Type B pancreatic cell (in vitro differentiated cells): Measurements from ENCODE around the gene QRFP. TPM values are rescaled to one million over a fixed set of nuclear protein-coding genes. Genes with fewer than 3 reads are reported as not detected.
"Not testable (repeated sequence)": the region's sequence is repeated elsewhere in the genome, so short reads cannot be mapped to it uniquely, and the experiment has no call there.

ENCODE experiments used
- DNase-seq: peaks from one replicate; pipeline ENCODE4 v3.0.0; 2021; ENCODE audit warnings: mixed read lengths; ENCODE audit not compliant: unreplicated experiment; ENCODE audit errors: extremely low spot score
- H3K27ac Mint-ChIP-seq: 2 replicates; pipeline ENCODE4 v1.8.0; 2021; ENCODE audit warnings: mild to moderate bottlenecking, mixed read lengths
- H3K27me3 Mint-ChIP-seq: 2 replicates; pipeline ENCODE4 v1.8.0; 2021; ENCODE audit warnings: mixed read lengths
- H3K36me3 Mint-ChIP-seq: 2 replicates; pipeline ENCODE4 v1.8.0; 2021; ENCODE audit warnings: mixed read lengths
- H3K4me1 Mint-ChIP-seq: one replicate; pipeline ENCODE4 v1.8.0; 2021; ENCODE audit warnings: mixed read lengths; ENCODE audit not compliant: unreplicated experiment
- H3K4me3 Mint-ChIP-seq: 2 replicates; pipeline ENCODE4 v1.8.0; 2021; ENCODE audit warnings: mild to moderate bottlenecking, mixed read lengths
- H3K9me3 Mint-ChIP-seq: 2 replicates; pipeline ENCODE4 v1.8.0; 2021; ENCODE audit warnings: mixed read lengths
- CTCF ChIP-seq: fragments of 200-600 bp; sonication (generic); conservative IDR thresholded peaks from 2 replicates; pipeline ENCODE4 v1.5.0; 2021; ENCODE audit warnings: antibody characterized with exemption, mild to moderate bottlenecking
- total RNA-seq: library from RNA; stranded (reverse); gene quantifications from 2 replicates; pipeline ENCODE4 v1.2.1, GENCODE V29; 2021; ENCODE audit warnings: low replicate concordance

QRFP gene
- total RNA-seq, 1 donor from 2014 or later, result not detected

DNA sequence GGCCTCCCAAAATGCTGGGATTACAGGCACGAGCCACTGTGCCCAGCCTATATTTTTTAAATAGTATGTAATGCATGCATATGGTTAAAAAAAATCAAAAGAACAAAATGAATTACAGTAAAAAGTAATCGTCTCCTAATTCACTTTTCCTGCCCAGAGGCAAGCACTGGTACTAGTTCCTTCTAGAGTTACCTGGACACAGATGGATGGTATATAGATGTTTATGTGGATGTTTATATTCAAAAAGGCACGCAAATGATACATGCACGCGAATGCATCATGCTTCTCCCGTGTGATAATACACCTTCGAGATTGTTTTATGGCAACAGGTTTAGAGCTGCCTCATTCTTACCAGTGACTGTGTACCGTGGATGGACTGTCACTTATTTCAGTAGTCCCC is 40.1 kb downstream of the QRFP start:
- peaks cover 31% of the 10 kb centered on the region for H3K4me1 Mint-ChIP-seq

DNA sequence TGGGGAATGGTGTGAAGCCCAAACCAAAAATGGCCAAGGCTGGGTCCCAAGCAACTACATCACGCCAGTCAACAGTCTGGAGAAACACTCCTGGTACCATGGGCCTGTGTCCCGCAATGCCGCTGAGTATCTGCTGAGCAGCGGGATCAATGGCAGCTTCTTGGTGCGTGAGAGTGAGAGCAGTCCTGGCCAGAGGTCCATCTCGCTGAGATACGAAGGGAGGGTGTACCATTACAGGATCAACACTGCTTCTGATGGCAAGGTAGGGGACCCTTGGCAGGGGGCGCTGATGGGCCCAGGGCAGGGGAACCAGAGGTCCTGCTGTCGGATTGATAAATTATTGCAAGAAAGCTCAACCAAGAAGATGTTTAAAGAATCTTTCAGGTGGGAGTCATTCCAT is 41.8 kb downstream of the QRFP start:
- Mint-ChIP-seq H3K9me3 (no peaks in the 10 kb centered on the region), H3K4me1 (peaks cover 20% of the 10 kb centered on the region), H3K36me3 (peaks cover 35% of the 10 kb centered on the region), H3K27ac (no peak overlapping the region), H3K4me3 (no peak overlapping the region), H3K27me3 (no peaks in the 10 kb centered on the region)
- TF ChIP-seq CTCF, result no peak
- no peak for DNase-seq

More for the DNA sequence above, 40.1 kb downstream of the QRFP start:
- Mint-ChIP-seq H3K27ac (no peak overlapping the region), H3K36me3 (peaks cover 36% of the 10 kb centered on the region), H3K27me3 (no peaks in the 10 kb centered on the region), H3K4me3 (no peak overlapping the region), H3K9me3 (no peaks in the 10 kb centered on the region)
- DNase-seq, result no peak
- TF ChIP-seq CTCF, result no peak

DNA sequence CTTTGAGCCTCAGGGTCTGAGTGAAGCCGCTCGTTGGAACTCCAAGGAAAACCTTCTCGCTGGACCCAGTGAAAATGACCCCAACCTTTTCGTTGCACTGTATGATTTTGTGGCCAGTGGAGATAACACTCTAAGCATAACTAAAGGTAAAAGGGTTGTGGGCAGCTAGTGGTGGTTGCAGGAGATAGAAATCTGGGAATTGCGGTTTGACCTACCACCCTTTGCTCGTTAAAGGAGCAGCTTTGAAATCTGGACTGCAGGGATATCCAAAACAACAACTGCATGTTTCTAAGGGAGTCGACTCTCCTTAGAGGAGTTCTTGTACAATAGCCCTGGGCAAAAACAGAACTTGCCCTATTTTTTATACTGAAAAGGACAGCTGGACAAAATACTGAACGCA is 42.5 kb downstream of the QRFP start:
- TF ChIP-seq CTCF, result no peak
- no peaks in the 10 kb centered on the region for H3K9me3 Mint-ChIP-seq
- no peak overlapping the region for H3K4me3 Mint-ChIP-seq
- no peak for DNase-seq
- H3K4me1 Mint-ChIP-seq, result peaks cover 19% of the 10 kb centered on the region
- H3K36me3 Mint-ChIP-seq, result peaks cover 35% of the 10 kb centered on the region
- no peak overlapping the region for H3K27ac Mint-ChIP-seq
- no peaks in the 10 kb centered on the region for H3K27me3 Mint-ChIP-seq

GRCh38 chr9:130852801-130853200 is 43.8 kb downstream of the QRFP start:
- peaks cover 11% of the 10 kb centered on the region for H3K4me1 Mint-ChIP-seq
- H3K9me3 Mint-ChIP-seq, result no peaks in the 10 kb centered on the region
- H3K27ac Mint-ChIP-seq, result no peak overlapping the region
- H3K4me3 Mint-ChIP-seq, result no peak overlapping the region
- no peaks in the 10 kb centered on the region for H3K27me3 Mint-ChIP-seq
- TF ChIP-seq CTCF, result no peak
- DNase-seq, result no peak
- peaks cover 32% of the 10 kb centered on the region for H3K36me3 Mint-ChIP-seq

DNA sequence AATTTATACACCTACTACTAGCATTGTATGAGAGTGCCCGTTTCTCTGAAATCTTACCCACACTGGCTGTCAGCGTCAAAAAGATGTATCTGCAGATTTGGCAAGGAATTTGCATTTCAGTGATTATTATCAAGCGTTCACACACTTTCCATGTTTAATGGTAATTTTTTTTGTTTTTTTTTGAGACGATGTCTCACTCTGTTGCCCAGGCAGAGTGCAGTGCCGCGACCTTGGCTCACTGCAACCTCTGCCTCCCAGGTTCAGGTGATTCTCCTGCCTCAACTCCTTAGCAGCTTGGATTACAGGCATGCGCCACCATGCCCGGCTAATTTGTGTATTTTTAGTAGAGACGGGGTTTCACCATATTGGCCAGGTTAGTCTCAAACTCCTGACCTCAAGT is 47.3 kb downstream of the QRFP start:
- Mint-ChIP-seq H3K27ac (no peak overlapping the region), H3K27me3 (no peaks in the 10 kb centered on the region), H3K4me3 (no peak overlapping the region), H3K9me3 (no peaks in the 10 kb centered on the region), H3K36me3 (peaks cover 15% of the 10 kb centered on the region), H3K4me1 (peaks cover 34% of the 10 kb centered on the region)
- TF ChIP-seq CTCF, result no peak
- no peak for DNase-seq

DNA sequence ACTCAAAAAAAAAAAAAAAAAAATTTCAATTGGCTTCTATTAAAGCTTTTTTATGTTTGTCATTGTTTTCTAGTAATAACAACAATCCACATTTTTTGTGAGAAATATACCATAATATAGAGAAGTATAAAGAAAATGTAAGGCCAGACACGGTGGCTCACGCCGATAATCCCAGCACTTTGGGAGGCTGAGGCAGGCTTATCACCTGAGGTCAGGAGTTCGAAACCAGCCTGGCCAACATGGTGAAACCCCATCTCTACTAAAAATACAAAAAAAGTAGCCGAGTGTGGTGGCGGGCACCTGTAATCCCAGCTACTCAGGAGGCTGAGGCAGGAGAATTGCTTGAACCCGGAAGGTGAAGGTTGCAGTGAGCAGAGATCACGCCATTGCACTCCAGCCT is 48.1 kb downstream of the QRFP start:
- H3K27me3 Mint-ChIP-seq, result not testable (repeated sequence)

More for the DNA sequence above, 48.1 kb downstream of the QRFP start:
- H3K4me1 Mint-ChIP-seq, result peaks cover 42% of the 10 kb centered on the region
- H3K27ac Mint-ChIP-seq, H3K4me3 Mint-ChIP-seq, DNase-seq, H3K9me3 Mint-ChIP-seq: not testable (repeated sequence)
- H3K36me3 Mint-ChIP-seq, result peaks cover 20% of the 10 kb centered on the region
